K562 (cell line): ENCODE data around the gene RAP1A. TPM values are rescaled to one million over a fixed set of nuclear protein-coding genes. Genes with fewer than 3 reads are reported as not detected.

Source experiments
- ARID2 ChIP-seq: fragments of 450-650 bp; IDR thresholded peaks from 2 replicates; pipeline ENCODE4 v1.6.1; 2017; ENCODE audit warnings: antibody characterized with exemption, mild to moderate bottlenecking
- ESRRA ChIP-seq: fragments of 450-650 bp; IDR thresholded peaks from 2 replicates; pipeline ENCODE4 v1.6.1; 2014; ENCODE audit warnings: low read depth, mild to moderate bottlenecking, moderate library complexity, borderline replicate concordance
- FOXA3 ChIP-seq, 2 experiments: fragments of 450-650 bp in 1 of 2; sonication (generic) in 1 of 2; formaldehyde crosslinking; IDR thresholded peaks in 1 of 2; conservative IDR thresholded peaks in 1 of 2; 2 replicates each; pipeline versions ENCODE4 v1.4.0 to v1.8.0; 2020 to 2022; ENCODE audit warnings: mild to moderate bottlenecking in 2 of 2, missing genetic modification reagents in 1 of 2
- FOXJ2 ChIP-seq: fragments of 200-800 bp; sonication (Bioruptor generic); IDR thresholded peaks from 2 replicates; pipeline ENCODE4 v1.6.1; 2016; ENCODE audit warnings: missing genetic modification characterization, missing compliant biosample characterization
- GTF2E2 ChIP-seq: fragments of 200-800 bp; sonication (Bioruptor generic); IDR thresholded peaks from 2 replicates; pipeline ENCODE4 v1.6.1; 2016; ENCODE audit warnings: missing genetic modification characterization, missing compliant biosample characterization
- MGA ChIP-seq: fragments of 450-650 bp; IDR thresholded peaks from 2 replicates; pipeline ENCODE4 v1.6.1; 2016; ENCODE audit warnings: mild to moderate bottlenecking, moderate library complexity
- ZMIZ1 ChIP-seq, 2 experiments: fragments of 150-350 bp in 1 of 2; IDR thresholded peaks; 2 replicates each; pipeline ENCODE4 v1.6.1; 2012 to 2016; ENCODE audit warnings: low read depth in 2 of 2, low read length in 2 of 2, mild to moderate bottlenecking in 1 of 2, moderate library complexity in 1 of 2
- ZNF23 ChIP-seq: fragments of 250-450 bp; sonication (Bioruptor Pico); IDR thresholded peaks from 2 replicates; pipeline ENCODE4 v1.4.0; 2020; ENCODE audit warnings: mild to moderate bottlenecking
- ZNF311 ChIP-seq: fragments of 250-450 bp; sonication (Bioruptor Pico); IDR thresholded peaks from 2 replicates; pipeline ENCODE4 v1.4.0; 2020; ENCODE audit warnings: mild to moderate bottlenecking, moderate library complexity
- ZNF395 ChIP-seq: fragments of 200-800 bp; sonication (Bioruptor generic); IDR thresholded peaks from 2 replicates; pipeline ENCODE4 v1.6.1; 2017; ENCODE audit warnings: missing genetic modification characterization, missing compliant biosample characterization
- polyA plus RNA-seq, 8 experiments: library from polyadenylated mRNA; depleted of rRNA in 4 of 8; stranded (reverse) in 5 of 8; unstranded in 3 of 8; fragments of >200 nt; fragmentation: Nextera tagmentation in 2 of 8; fragmentation: Illumina TruSeq in 1 of 8; extraction: Ambion mirVana in 2 of 8; extraction: Trizol in 1 of 8; gene quantifications; 2 replicates each; pipeline versions ENCODE4 v1.2.1 to v1.2.3, GENCODE V29; 2011 to 2014; ENCODE audit warnings: inconsistent platforms in 1 of 8, missing spikeins in 1 of 8
- total RNA-seq, 7 experiments: library from RNA; depleted of rRNA in 6 of 7; stranded (reverse); fragments of >200 nt in 6 of 7; fragmentation: Illumina TruSeq in 2 of 7; extraction: Trizol in 2 of 7; gene quantifications; 2 replicates each; pipeline versions ENCODE4 v1.2.1 to v1.2.3, GENCODE V29; 2011 to 2021; ENCODE audit warnings: low replicate concordance in 1 of 7

The RAP1A gene
- total and polyA plus RNA-seq, 9 of the 15 experiments (the other 6 are each of a cell fraction or from before 2014, with no cell fraction given): 13.4 to 86.2 (median 32.5) TPM

- TF ChIP-seq ZMIZ1 (IDR thresholded peaks at IDR 0.05; ENCODE audit: low read depth in 2 of 2, low read length in 2 of 2) (no peak), ZNF23 (CRISPR knock-in tag) (no peak), ESRRA (0 out of 2 replicates have a peak, but pooled peaks have one; percentile 1), GTF2E2 (tag) (no peak; the same call in 1 of the 2 replicates), FOXJ2 (tag) (no peak), MGA (peak; percentile 100), ZNF395 (CRISPR knock-in tag) (no peak), ARID2 (no peak), ZNF311 (no peak), FOXA3 (CRISPR knock-in tag; conservative IDR thresholded peaks at IDR 0.05 in 1 of 2, IDR thresholded peaks at IDR 0.05 in 1 of 2) (peak; percentile 79 to 83)
These were observed 119.8 kb downstream of the RAP1A start, which contains the start of gene INKA2 (continued) for GRCh38 chr1:111739194-111739924.
